TTC549 (cell line): ENCODE results near the gene SMAD3.
"Not testable (repeated sequence)": the region's sequence is repeated elsewhere in the genome, so short reads cannot be mapped to it uniquely, and the experiment has no call there.

ENCODE experiments used
- FAIRE-seq: peaks from 2 replicates; lab custom pipeline; 2012; peaks lifted over from hg19 to GRCh38; lab: Jason Lieb, UNC

SMAD3 gene

GRCh38 chr15:67063689-67064606, 1.5 kb upstream of the SMAD3 start:
- no peak for FAIRE-seq

GRCh38 chr15:67064607-67065530, 533 bp upstream of the SMAD3 start:
- FAIRE-seq, result no peak

GRCh38 chr15:67066041-67066958, 898 bp downstream of the SMAD3 start:
- FAIRE-seq, result no peak

- no peak for FAIRE-seq
These were observed 1.8 kb downstream of the SMAD3 start for GRCh38 chr15:67066959-67067853.

- FAIRE-seq, result no peak
These were observed 2.6 kb downstream of the SMAD3 start for GRCh38 chr15:67067930-67068551.

- no peak for FAIRE-seq
These were observed 3.5 kb downstream of the SMAD3 start for GRCh38 chr15:67068710-67069400.

- FAIRE-seq, result no peak
These were observed 4.7 kb downstream of the SMAD3 start for GRCh38 chr15:67070150-67070549.

GRCh38 chr15:67070892-67071664, 5.7 kb downstream of the SMAD3 start:
- FAIRE-seq, result no peak

- no peak for FAIRE-seq
These were observed 7.0 kb downstream of the SMAD3 start for GRCh38 chr15:67072442-67072841.

- no peak for FAIRE-seq
These were observed 7.6 kb downstream of the SMAD3 start for GRCh38 chr15:67072958-67073357.

GRCh38 chr15:67074886-67075229, 9.5 kb downstream of the SMAD3 start:
- no peak for FAIRE-seq

GRCh38 chr15:67075555-67076135, 10.2 kb downstream of the SMAD3 start:
- FAIRE-seq, result not testable (repeated sequence)

GRCh38 chr15:67076147-67076843, 10.9 kb downstream of the SMAD3 start:
- FAIRE-seq, result no peak

- FAIRE-seq, result no peak
These were observed 12.3 kb downstream of the SMAD3 start for GRCh38 chr15:67077641-67078215.

- no peak for FAIRE-seq
These were observed 14.0 kb downstream of the SMAD3 start for GRCh38 chr15:67079361-67079760.

- no peak for FAIRE-seq
These were observed 14.9 kb downstream of the SMAD3 start for GRCh38 chr15:67080118-67080899.

GRCh38 chr15:67080900-67081431, 15.6 kb downstream of the SMAD3 start:
- FAIRE-seq, result no peak
